HEK293 (cell line): ENCODE results near the gene SPRED3.

Experiments
- BCL11A ChIP-seq: fragments of 450-650 bp; formaldehyde crosslinking; IDR thresholded peaks from 2 replicates; pipeline ENCODE4 v1.5.1; 2016; ENCODE audit warnings: low read depth, missing biosample characterization, missing genetic modification characterization
- CTCF ChIP-seq: fragments of 450-650 bp; formaldehyde crosslinking; IDR thresholded peaks from 2 replicates; pipeline ENCODE4 v1.5.1; 2016; ENCODE audit warnings: missing biosample characterization, missing genetic modification characterization
- REPIN1 ChIP-seq: fragments of 450-650 bp; formaldehyde crosslinking; IDR thresholded peaks from 2 replicates; pipeline ENCODE4 v1.5.1; 2017; ENCODE audit warnings: missing biosample characterization, missing genetic modification characterization, low read depth
- ZFHX2 ChIP-seq: fragments of 450-650 bp; formaldehyde crosslinking; conservative IDR thresholded peaks from 2 replicates; pipeline ENCODE4 v1.5.1; 2016; ENCODE audit warnings: missing biosample characterization, missing genetic modification characterization
- ZNF114 ChIP-seq: fragments of 450-650 bp; formaldehyde crosslinking; IDR thresholded peaks from 2 replicates; pipeline ENCODE4 v1.5.0; 2017; ENCODE audit warnings: missing biosample characterization, missing genetic modification characterization
- ZNF23 ChIP-seq: fragments of 450-650 bp; formaldehyde crosslinking; IDR thresholded peaks from 2 replicates; pipeline ENCODE4 v1.5.1; 2016; ENCODE audit warnings: missing biosample characterization, missing genetic modification characterization, borderline replicate concordance
- ZNF747 ChIP-seq: fragments of 450-650 bp; formaldehyde crosslinking; IDR thresholded peaks from 2 replicates; pipeline ENCODE4 v1.5.1; 2016; ENCODE audit warnings: missing biosample characterization, missing genetic modification characterization
- TF ChIP-seq, protein P1 (sequence below): fragments of 450-650 bp; formaldehyde crosslinking; IDR thresholded peaks from 2 replicates; pipeline ENCODE4 v1.5.1; 2016; ENCODE audit warnings: missing biosample characterization, missing genetic modification characterization
- TF ChIP-seq, protein P2 (sequence below): fragments of 450-650 bp; formaldehyde crosslinking; IDR thresholded peaks from 2 replicates; pipeline ENCODE4 v1.5.1; 2016; ENCODE audit warnings: missing biosample characterization, missing genetic modification characterization, borderline replicate concordance

- TF ChIP-seq ZFHX2 (no peak), CTCF (tag by site-specific recombination) (no peak), REPIN1 (tag by site-specific recombination) (no peak), ZNF747 (tag by site-specific recombination) (no peak), BCL11A (tag by site-specific recombination) (no peak), ZNF23 (tag by site-specific recombination) (no peak), ZNF114 (tag by site-specific recombination) (no peak)
- TF ChIP-seq, protein P1, sequence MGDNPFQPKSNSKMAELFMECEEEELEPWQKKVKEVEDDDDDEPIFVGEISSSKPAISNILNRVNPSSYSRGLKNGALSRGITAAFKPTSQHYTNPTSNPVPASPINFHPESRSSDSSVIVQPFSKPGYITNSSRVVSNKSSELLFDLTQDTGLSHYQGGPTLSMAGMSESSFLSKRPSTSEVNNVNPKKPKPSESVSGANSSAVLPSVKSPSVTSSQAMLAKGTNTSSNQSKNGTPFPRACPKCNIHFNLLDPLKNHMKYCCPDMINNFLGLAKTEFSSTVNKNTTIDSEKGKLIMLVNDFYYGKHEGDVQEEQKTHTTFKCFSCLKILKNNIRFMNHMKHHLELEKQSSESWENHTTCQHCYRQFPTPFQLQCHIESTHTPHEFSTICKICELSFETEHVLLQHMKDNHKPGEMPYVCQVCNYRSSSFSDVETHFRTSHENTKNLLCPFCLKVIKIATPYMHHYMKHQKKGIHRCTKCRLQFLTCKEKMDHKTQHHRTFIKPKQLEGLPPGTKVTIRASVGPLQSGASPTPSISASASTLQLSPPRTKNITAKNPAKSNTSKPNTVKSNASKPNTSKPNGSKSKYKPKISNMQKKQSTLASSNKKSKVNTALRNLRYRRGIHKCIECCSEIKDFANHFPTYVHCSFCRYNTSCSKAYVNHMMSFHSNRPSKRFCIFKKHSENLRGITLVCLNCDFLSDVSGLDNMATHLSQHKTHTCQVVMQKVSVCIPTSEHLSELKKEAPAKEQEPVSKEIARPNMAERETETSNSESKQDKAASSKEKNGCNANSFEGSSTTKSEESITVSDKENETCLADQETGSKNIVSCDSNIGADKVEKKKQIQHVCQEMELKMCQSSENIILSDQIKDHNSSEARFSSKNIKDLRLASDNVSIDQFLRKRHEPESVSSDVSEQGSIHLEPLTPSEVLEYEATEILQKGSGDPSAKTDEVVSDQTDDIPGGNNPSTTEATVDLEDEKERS (tag by site-specific recombination) = no peak
- TF ChIP-seq, protein P2, sequence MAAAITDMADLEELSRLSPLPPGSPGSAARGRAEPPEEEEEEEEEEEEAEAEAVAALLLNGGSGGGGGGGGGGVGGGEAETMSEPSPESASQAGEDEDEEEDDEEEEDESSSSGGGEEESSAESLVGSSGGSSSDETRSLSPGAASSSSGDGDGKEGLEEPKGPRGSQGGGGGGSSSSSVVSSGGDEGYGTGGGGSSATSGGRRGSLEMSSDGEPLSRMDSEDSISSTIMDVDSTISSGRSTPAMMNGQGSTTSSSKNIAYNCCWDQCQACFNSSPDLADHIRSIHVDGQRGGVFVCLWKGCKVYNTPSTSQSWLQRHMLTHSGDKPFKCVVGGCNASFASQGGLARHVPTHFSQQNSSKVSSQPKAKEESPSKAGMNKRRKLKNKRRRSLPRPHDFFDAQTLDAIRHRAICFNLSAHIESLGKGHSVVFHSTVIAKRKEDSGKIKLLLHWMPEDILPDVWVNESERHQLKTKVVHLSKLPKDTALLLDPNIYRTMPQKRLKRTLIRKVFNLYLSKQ (tag by site-specific recombination) = no peak
These were observed 36.8 kb downstream of the SPRED3 start for GRCh38 chr19:38425222-38425809.
